DMS 273 (cell line): ENCODE data around the gene DLST.

Source experiments
- DNase-seq: peaks from one replicate; lab custom pipeline; 2025; ENCODE audit not compliant: unreplicated experiment; lab: John Stamatoyannopoulos, UW

Gene DLST

GRCh38 chr14:74896400-74896799 lies 14.7 kb downstream of the DLST start:
- no peak for DNase-seq

- DNase-seq = no peak
Measured at GRCh38 chr14:74897642-74898041, 15.9 kb downstream of the DLST start.

- no peak for DNase-seq
Measured at GRCh38 chr14:74898083-74898482, 16.4 kb downstream of the DLST start.

GRCh38 chr14:74898694-74899093 lies 17.0 kb downstream of the DLST start:
- DNase-seq = no peak

- no peak for DNase-seq
Measured at GRCh38 chr14:74902941-74903705, 21.4 kb downstream of the DLST start.

- DNase-seq = peak; percentile 47
Measured at GRCh38 chr14:74904635-74905503, 23.2 kb downstream of the DLST start.

GRCh38 chr14:74905595-74906142 lies 24.0 kb downstream of the DLST start:
- peak; percentile 79 for DNase-seq

GRCh38 chr14:74906925-74907521 lies 25.3 kb downstream of the DLST start:
- peak; percentile 51 for DNase-seq

GRCh38 chr14:74907744-74908143 lies 26.0 kb downstream of the DLST start:
- DNase-seq = peak; percentile 76

- no peak for DNase-seq
Measured at GRCh38 chr14:74908861-74909341, 27.2 kb downstream of the DLST start.

- DNase-seq = no peak
Measured at GRCh38 chr14:74909501-74909900, 27.8 kb downstream of the DLST start.

- no peak for DNase-seq
Measured at GRCh38 chr14:74909911-74910310, 28.2 kb downstream of the DLST start.

GRCh38 chr14:74910556-74910955 lies 28.8 kb downstream of the DLST start:
- DNase-seq = no peak

GRCh38 chr14:74911221-74911620 lies 29.5 kb downstream of the DLST start:
- DNase-seq = no peak

GRCh38 chr14:74911704-74912103 lies 30.0 kb downstream of the DLST start:
- DNase-seq = no peak

GRCh38 chr14:74912111-74912510 lies 30.4 kb downstream of the DLST start:
- no peak for DNase-seq

GRCh38 chr14:74912801-74913200 lies 31.1 kb downstream of the DLST start:
- DNase-seq = no peak

GRCh38 chr14:74913393-74913910 lies 31.7 kb downstream of the DLST start:
- no peak for DNase-seq

- DNase-seq = peak; percentile 84
Measured at GRCh38 chr14:74913986-74914573, 32.4 kb downstream of the DLST start.

- no peak for DNase-seq
Measured at GRCh38 chr14:74915426-74915825, 33.7 kb downstream of the DLST start.

- DNase-seq = no peak
Measured at GRCh38 chr14:74915826-74916225, 34.1 kb downstream of the DLST start.
